Nephron (organoid): ENCODE data around the gene BCLAF1.

Experiments
- H3K27ac Mint-ChIP-seq, 3 experiments: 2 replicates each; pipeline ENCODE4 v1.8.0; 2020; ENCODE audit warnings: mixed read lengths in 3 of 3, mild to moderate bottlenecking in 2 of 3, moderate library complexity in 1 of 3
- H3K27me3 Mint-ChIP-seq: 2 replicates; pipeline ENCODE4 v1.8.0; 2021; ENCODE audit warnings: low read depth, mild to moderate bottlenecking, moderate library complexity, mixed read lengths
- H3K36me3 Mint-ChIP-seq: 2 replicates; pipeline ENCODE4 v1.8.0; 2020; ENCODE audit warnings: low read depth, mixed read lengths
- H3K4me1 Mint-ChIP-seq: 2 replicates; pipeline ENCODE4 v1.8.0; 2020; ENCODE audit warnings: mixed read lengths
- H3K4me3 Mint-ChIP-seq, 3 experiments: 2 replicates each; pipeline ENCODE4 v1.8.0; 2020; ENCODE audit warnings: mild to moderate bottlenecking in 3 of 3, mixed read lengths in 3 of 3, moderate library complexity in 2 of 3
- H3K9me3 Mint-ChIP-seq: 2 replicates; pipeline ENCODE4 v1.8.0; 2020; ENCODE audit warnings: mixed read lengths
- CTCF ChIP-seq, 3 experiments: fragments of 200-600 bp; sonication (generic); IDR thresholded peaks; one replicate each; pipeline ENCODE4 v1.5.0; 2021; ENCODE audit warnings: antibody characterized with exemption in 3 of 3; ENCODE audit not compliant: unreplicated experiment in 3 of 3

Gene BCLAF1

GRCh38 chr6:136289579-136290409, at the start of gene BCLAF1:
Gene BCLAF1, minus strand, starts transcription at chr6:136289846. Its CDS starts 9,980 bp downstream, at chr6:136279866.
- H3K27me3 Mint-ChIP-seq = no peaks in the 10 kb centered on the region
- TF ChIP-seq CTCF (IDR thresholded peaks at IDR 0.05; ENCODE audit: unreplicated experiment in 3 of 3) = no peak
- peaks cover 11% of the 10 kb centered on the region for H3K36me3 Mint-ChIP-seq
- H3K4me1 Mint-ChIP-seq = peaks cover 39% of the 10 kb centered on the region
- peak within 1 kb of the TSS; percentile 100 for H3K27ac Mint-ChIP-seq
- H3K4me3 Mint-ChIP-seq = peak within 1 kb of the TSS; percentile 99
- no peaks in the 10 kb centered on the region for H3K9me3 Mint-ChIP-seq

GRCh38 chr6:136338486-136338885, 48.8 kb upstream of the BCLAF1 start:
- H3K9me3 Mint-ChIP-seq = no peaks in the 10 kb centered on the region
- H3K4me3 Mint-ChIP-seq = no peak overlapping the region
- peaks cover 5% of the 10 kb centered on the region for H3K27me3 Mint-ChIP-seq
- no peaks in the 10 kb centered on the region for H3K36me3 Mint-ChIP-seq
- no peak for TF ChIP-seq CTCF (IDR thresholded peaks at IDR 0.05; ENCODE audit: unreplicated experiment in 3 of 3)
- no peak overlapping the region for H3K27ac Mint-ChIP-seq
- peaks cover 17% of the 10 kb centered on the region for H3K4me1 Mint-ChIP-seq

- H3K36me3 Mint-ChIP-seq = no peaks in the 10 kb centered on the region
- no peak for TF ChIP-seq CTCF (IDR thresholded peaks at IDR 0.05; ENCODE audit: unreplicated experiment in 3 of 3)
- no peaks in the 10 kb centered on the region for H3K9me3 Mint-ChIP-seq
- H3K4me3 Mint-ChIP-seq = no peak overlapping the region
- peaks cover 17% of the 10 kb centered on the region for H3K4me1 Mint-ChIP-seq
- peak overlapping the region in 1 of 3 experiments; percentile 63 for H3K27ac Mint-ChIP-seq
- peaks cover 5% of the 10 kb centered on the region for H3K27me3 Mint-ChIP-seq
These were observed 48.0 kb upstream of the BCLAF1 start for GRCh38 chr6:136337606-136338005.

- H3K27me3 Mint-ChIP-seq = peaks cover 5% of the 10 kb centered on the region
These were observed 47.5 kb upstream of the BCLAF1 start for GRCh38 chr6:136337121-136337520.

GRCh38 chr6:136335736-136336363, 46.2 kb upstream of the BCLAF1 start:
- Mint-ChIP-seq H3K27ac (peak overlapping the region; percentile 54 to 73 (median 70)), H3K27me3 (peaks cover under 1% of the 10 kb centered on the region), H3K4me3 (no peak overlapping the region), H3K9me3 (no peaks in the 10 kb centered on the region), H3K4me1 (peaks cover 17% of the 10 kb centered on the region), H3K36me3 (no peaks in the 10 kb centered on the region)
- no peak for TF ChIP-seq CTCF (IDR thresholded peaks at IDR 0.05; ENCODE audit: unreplicated experiment in 3 of 3)

More at GRCh38 chr6:136337121-136337520, 47.5 kb upstream of the BCLAF1 start:
- TF ChIP-seq CTCF (IDR thresholded peaks at IDR 0.05; ENCODE audit: unreplicated experiment in 3 of 3) = no peak
- Mint-ChIP-seq H3K9me3 (no peaks in the 10 kb centered on the region), H3K27ac (peak overlapping the region; percentile 2 to 63 (median 12)), H3K36me3 (no peaks in the 10 kb centered on the region), H3K4me3 (no peak overlapping the region), H3K4me1 (peaks cover 17% of the 10 kb centered on the region)
